OCI-LY1 (cell line): Measurements from ENCODE around the gene PLA2G4B.

Experiments used
- H2AFZ ChIP-seq: fragments of 200-600 bp; sonication (generic), shearing (Covaris generic); 2 replicates; pipeline ENCODE4 v1.6.0; 2014; ENCODE audit warnings: antibody characterized with exemption, mild to moderate bottlenecking, low read length
- H3F3A ChIP-seq: fragments of 200-600 bp; sonication (generic), shearing (Covaris generic); 2 replicates; pipeline ENCODE4 v1.6.0; 2014; ENCODE audit warnings: mild to moderate bottlenecking, antibody characterized with exemption, low read length, moderate library complexity; ENCODE audit not compliant: insufficient read depth
- H3K27ac ChIP-seq: fragments of 200-600 bp; sonication (generic); 2 replicates; pipeline ENCODE4 v1.5.1; 2014; ENCODE audit warnings: low read length, mixed run types, mild to moderate bottlenecking, low read depth; ENCODE audit not compliant: poor library complexity, severe bottlenecking
- H3K27me3 ChIP-seq: fragments of 200-600 bp; sonication (generic); 2 replicates; pipeline ENCODE4 v1.6.0; 2014; ENCODE audit warnings: antibody characterized with exemption, mild to moderate bottlenecking, low read length, moderate library complexity; ENCODE audit not compliant: insufficient read depth
- H3K36me3 ChIP-seq: fragments of 200-600 bp; sonication (generic); 2 replicates; pipeline ENCODE4 v1.6.1; 2014; ENCODE audit warnings: mild to moderate bottlenecking, antibody characterized with exemption, low read length, moderate library complexity, mixed read lengths; ENCODE audit not compliant: insufficient read depth
- H3K4me1 ChIP-seq: fragments of 200-600 bp; sonication (generic); 2 replicates; pipeline ENCODE4 v1.5.1; 2014; ENCODE audit warnings: mild to moderate bottlenecking, low read length, moderate library complexity; ENCODE audit not compliant: insufficient read depth, severe bottlenecking
- H3K4me2 ChIP-seq: fragments of 200-600 bp; sonication (generic), shearing (Covaris generic); 2 replicates; pipeline ENCODE4 v1.6.1; 2014; ENCODE audit warnings: low read length
- H3K4me3 ChIP-seq: fragments of 200-600 bp; sonication (generic); 2 replicates; pipeline ENCODE4 v1.5.1; 2014; ENCODE audit warnings: low read length, low read depth, mild to moderate bottlenecking, mixed read lengths; ENCODE audit not compliant: poor library complexity, severe bottlenecking
- H3K79me2 ChIP-seq: fragments of 200-600 bp; shearing (Covaris generic); 2 replicates; pipeline ENCODE4 v1.6.1; 2016; ENCODE audit warnings: mixed run types, low read length, mixed read lengths; ENCODE audit not compliant: insufficient read depth
- H3K9ac ChIP-seq: fragments of 200-600 bp; sonication (generic), shearing (Covaris generic); 2 replicates; pipeline ENCODE4 v1.6.1; 2014; ENCODE audit warnings: mild to moderate bottlenecking, low read length, mixed read lengths
- H3K9me2 ChIP-seq: fragments of 200-600 bp; sonication (generic), shearing (Covaris generic); 2 replicates; pipeline ENCODE4 v1.6.1; 2014; ENCODE audit warnings: low read depth, mild to moderate bottlenecking, low read length, mixed read lengths
- H3K9me3 ChIP-seq: fragments of 200-600 bp; shearing (Covaris generic); 2 replicates; pipeline ENCODE4 v1.6.1; 2014; ENCODE audit warnings: low read length, mixed read lengths
- H4K20me1 ChIP-seq: fragments of 200-600 bp; sonication (generic), shearing (Covaris generic); 2 replicates; pipeline ENCODE4 v1.6.0; 2016; ENCODE audit warnings: mild to moderate bottlenecking, low read length; ENCODE audit not compliant: insufficient read depth
- EZH2 ChIP-seq: fragments of 200-600 bp; sonication (generic), shearing (Covaris generic); IDR thresholded peaks from 2 replicates; pipeline ENCODE4 v1.8.0; 2017; ENCODE audit warnings: borderline replicate concordance, mixed run types, mild to moderate bottlenecking, antibody characterized with exemption, low read length, moderate library complexity, mixed read lengths
- TF ChIP-seq, protein P1 (sequence below): fragments of 200-600 bp; sonication (generic), shearing (Covaris generic); IDR thresholded peaks from 2 replicates; pipeline ENCODE4 v1.5.1; 2017; ENCODE audit warnings: mild to moderate bottlenecking, antibody characterized with exemption, low read length, moderate library complexity, mixed read lengths

PLA2G4B gene

DNA sequence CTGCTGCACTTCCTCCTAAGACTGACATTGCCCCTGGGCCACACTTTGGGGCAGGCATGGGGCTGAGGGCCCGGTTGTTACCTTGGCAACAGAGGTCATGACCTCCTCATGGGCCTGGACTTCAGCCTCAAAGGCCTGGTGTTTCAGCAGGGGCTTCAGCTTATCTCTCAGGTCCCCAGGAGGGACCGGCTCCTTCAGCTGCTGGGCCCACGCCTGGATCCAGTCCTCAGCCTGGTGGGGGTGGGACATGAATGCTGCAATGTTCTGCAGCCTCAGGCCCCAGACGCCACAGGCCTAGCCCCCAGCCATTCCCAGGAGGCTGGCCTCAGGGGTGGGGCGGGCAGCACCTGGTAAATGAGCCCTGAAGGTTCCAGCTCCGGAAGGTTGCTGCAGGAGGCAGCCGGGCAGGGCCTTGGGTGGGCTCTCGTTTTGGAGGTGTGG, 27.6 kb downstream of the PLA2G4B start:
- H3K36me3 ChIP-seq, result no peaks in the 10 kb centered on the region
- H3K27ac ChIP-seq, result no peak overlapping the region
- H3F3A ChIP-seq, result no peaks in the 10 kb centered on the region
- peaks cover 8% of the 10 kb centered on the region; the same call in 1 of the 2 replicates for H3K27me3 ChIP-seq
- no peak overlapping the region for H2AFZ ChIP-seq
- H3K9me2 ChIP-seq, result no peaks in the 10 kb centered on the region
- no peak overlapping the region for H3K4me2 ChIP-seq
- H4K20me1 ChIP-seq, result no peaks in the 10 kb centered on the region
- no peak overlapping the region for H3K9ac ChIP-seq
- TF ChIP-seq EZH2, result no peak
- TF ChIP-seq, protein P1, sequence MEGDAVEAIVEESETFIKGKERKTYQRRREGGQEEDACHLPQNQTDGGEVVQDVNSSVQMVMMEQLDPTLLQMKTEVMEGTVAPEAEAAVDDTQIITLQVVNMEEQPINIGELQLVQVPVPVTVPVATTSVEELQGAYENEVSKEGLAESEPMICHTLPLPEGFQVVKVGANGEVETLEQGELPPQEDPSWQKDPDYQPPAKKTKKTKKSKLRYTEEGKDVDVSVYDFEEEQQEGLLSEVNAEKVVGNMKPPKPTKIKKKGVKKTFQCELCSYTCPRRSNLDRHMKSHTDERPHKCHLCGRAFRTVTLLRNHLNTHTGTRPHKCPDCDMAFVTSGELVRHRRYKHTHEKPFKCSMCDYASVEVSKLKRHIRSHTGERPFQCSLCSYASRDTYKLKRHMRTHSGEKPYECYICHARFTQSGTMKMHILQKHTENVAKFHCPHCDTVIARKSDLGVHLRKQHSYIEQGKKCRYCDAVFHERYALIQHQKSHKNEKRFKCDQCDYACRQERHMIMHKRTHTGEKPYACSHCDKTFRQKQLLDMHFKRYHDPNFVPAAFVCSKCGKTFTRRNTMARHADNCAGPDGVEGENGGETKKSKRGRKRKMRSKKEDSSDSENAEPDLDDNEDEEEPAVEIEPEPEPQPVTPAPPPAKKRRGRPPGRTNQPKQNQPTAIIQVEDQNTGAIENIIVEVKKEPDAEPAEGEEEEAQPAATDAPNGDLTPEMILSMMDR, result no peak
- H3K4me3 ChIP-seq, result no peak overlapping the region
- H3K4me1 ChIP-seq, result no peaks in the 10 kb centered on the region
- no peaks in the 10 kb centered on the region for H3K79me2 ChIP-seq
- H3K9me3 ChIP-seq, result no peaks in the 10 kb centered on the region

DNA sequence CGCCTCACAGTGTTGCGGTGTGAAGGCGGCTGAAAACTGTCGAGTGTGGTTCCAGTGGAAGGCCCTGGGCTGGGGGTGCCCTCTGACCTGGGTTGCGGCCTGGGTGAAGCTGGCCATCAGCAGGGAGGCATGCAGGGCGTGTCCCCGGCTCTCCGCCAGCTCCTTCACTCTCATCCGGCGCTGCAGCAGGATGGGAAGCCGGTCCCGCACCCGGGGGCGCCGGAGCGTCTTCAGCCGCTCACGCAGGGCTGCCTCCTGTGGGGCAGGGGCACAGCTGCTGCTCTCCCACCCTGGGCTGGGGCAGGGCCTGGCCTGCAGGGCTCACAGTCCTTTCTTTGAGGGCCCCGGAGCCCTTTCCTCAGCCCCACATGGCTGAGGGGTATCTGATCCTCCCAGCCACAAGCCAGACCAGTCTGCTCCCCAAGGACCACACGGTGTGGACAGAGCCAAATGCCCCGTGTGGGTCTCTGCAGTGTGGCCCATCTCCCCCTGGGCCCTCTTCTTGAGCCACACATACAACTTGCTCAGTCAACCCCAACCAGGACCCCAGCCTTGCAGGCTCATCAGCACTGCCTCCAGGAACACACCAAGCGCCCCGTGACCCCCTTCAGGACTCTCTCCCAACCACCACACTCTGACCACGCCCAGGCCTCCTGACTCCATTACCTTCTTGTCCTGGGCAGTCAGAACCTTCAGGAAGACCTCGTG, 28.4 kb downstream of the PLA2G4B start:
- H3K9me2 ChIP-seq, result no peaks in the 10 kb centered on the region
- H3K27me3 ChIP-seq, result peaks cover 3% of the 10 kb centered on the region; the same call in 1 of the 2 replicates
- no peaks in the 10 kb centered on the region for H3K9me3 ChIP-seq
- no peaks in the 10 kb centered on the region for H3K36me3 ChIP-seq
- TF ChIP-seq, protein P1, result no peak
- no peak for TF ChIP-seq EZH2
- H3K4me2 ChIP-seq, result no peak overlapping the region
- no peaks in the 10 kb centered on the region for H3F3A ChIP-seq
- H3K4me1 ChIP-seq, result no peaks in the 10 kb centered on the region
- H3K79me2 ChIP-seq, result no peaks in the 10 kb centered on the region
- no peak overlapping the region for H3K9ac ChIP-seq
- no peak overlapping the region for H3K27ac ChIP-seq
- no peak overlapping the region for H2AFZ ChIP-seq
- no peak overlapping the region for H3K4me3 ChIP-seq
- no peaks in the 10 kb centered on the region for H4K20me1 ChIP-seq

DNA sequence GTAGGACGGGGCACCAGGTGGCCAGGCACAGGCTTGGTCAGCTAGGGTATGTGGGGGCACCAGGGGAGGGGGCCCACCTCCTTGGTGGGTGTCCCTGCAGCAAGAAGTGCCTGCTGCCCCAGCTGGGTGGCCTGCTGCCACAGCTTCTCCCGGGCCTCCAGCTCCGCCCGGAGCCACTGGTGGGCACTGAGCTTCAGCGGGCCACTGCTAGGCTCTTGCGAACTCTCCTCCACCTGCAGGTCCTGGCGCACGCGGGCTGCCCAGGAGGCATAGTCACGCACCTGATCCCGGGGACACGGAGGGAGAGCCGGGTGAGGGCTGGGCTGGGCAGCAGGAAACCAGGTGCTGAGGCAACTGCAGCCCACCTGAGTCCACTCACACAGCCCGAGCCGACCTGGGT, 29.7 kb downstream of the PLA2G4B start:
- Histone ChIP-seq H3K9me2 (no peaks in the 10 kb centered on the region), H4K20me1 (no peaks in the 10 kb centered on the region)

More for the DNA sequence above, 29.7 kb downstream of the PLA2G4B start:
- no peaks in the 10 kb centered on the region for H3K79me2 ChIP-seq
- H3K4me3 ChIP-seq, result no peak overlapping the region
- peaks cover 3% of the 10 kb centered on the region; the same call in 1 of the 2 replicates for H3K27me3 ChIP-seq
- no peaks in the 10 kb centered on the region for H3K4me1 ChIP-seq
- H3K4me2 ChIP-seq, result no peak overlapping the region
- H3F3A ChIP-seq, result no peaks in the 10 kb centered on the region
- H3K36me3 ChIP-seq, result no peaks in the 10 kb centered on the region
- H3K9ac ChIP-seq, result no peak overlapping the region
- no peaks in the 10 kb centered on the region for H3K9me3 ChIP-seq
- TF ChIP-seq, protein P1, result no peak
- TF ChIP-seq EZH2, result no peak
- H3K27ac ChIP-seq, result no peak overlapping the region
- no peak overlapping the region for H2AFZ ChIP-seq
